ENCODE results near the gene SPATC1L.

GRCh38 chr21:46129846-46130651 lies 54.2 kb downstream of the SPATC1L start:
- TF ChIP-seq CTCF (IDR thresholded peaks at IDR 0.05 in 4 of 5, conservative IDR thresholded peaks at IDR 0.05 in 1 of 5) (no peak), POLR2A (IDR thresholded peaks at IDR 0.05) (no peak)

All from gastrocnemius medialis (tissue), 4 donors.